Measurements from ENCODE around the gene CHCHD6.

GRCh38 chr3:126731044-126731443 lies 27.0 kb downstream of the CHCHD6 start:
- no peak for TF ChIP-seq GATA2 (IDR thresholded peaks at IDR 0.05; ENCODE audit: low read depth, low read length)
- no peak for TF ChIP-seq GATA3 (IDR thresholded peaks at IDR 0.05; ENCODE audit: low read depth, low read length)
